Erythroblast (primary cell): Measurements from ENCODE around the gene FN3K.
"Not testable (repeated sequence)": the region's sequence is repeated elsewhere in the genome, so short reads cannot be mapped to it uniquely, and the experiment has no call there.

Experiments used
- DNase-seq, 2 experiments: peaks; one replicate each; lab custom pipeline; 2025; lab: John Stamatoyannopoulos, UW
- GATA1 ChIP-seq: IDR thresholded peaks from 2 replicates; pipeline ENCODE4 v1.6.1; 2011; ENCODE audit warnings: low read depth, mild to moderate bottlenecking, control low read depth, low read length, moderate library complexity
- POLR2A ChIP-seq: IDR thresholded peaks from 2 replicates; pipeline ENCODE4 v1.6.1; 2011; ENCODE audit warnings: mild to moderate bottlenecking, low read length

FN3K gene

GRCh38 chr17:82736511-82737185 lies 1.2 kb downstream of the FN3K start:
- TF ChIP-seq POLR2A (no peak), GATA1 (no peak)
- DNase-seq = no peak

GRCh38 chr17:82737967-82738877 lies 2.8 kb downstream of the FN3K start:
- peak; percentile 81 to 90 for DNase-seq
- TF ChIP-seq GATA1 = no peak
- TF ChIP-seq POLR2A = peak; percentile 36

GRCh38 chr17:82740906-82741759 lies 5.7 kb downstream of the FN3K start:
- no peak for TF ChIP-seq GATA1
- no peak for TF ChIP-seq POLR2A
- DNase-seq = peak; percentile 77 to 84

- TF ChIP-seq GATA1 = no peak
- TF ChIP-seq POLR2A = no peak
- no peak for DNase-seq
These were observed 8.2 kb downstream of the FN3K start for GRCh38 chr17:82743344-82744219.

- not testable (repeated sequence) for DNase-seq
These were observed 9.3 kb downstream of the FN3K start for GRCh38 chr17:82744736-82745135.

- TF ChIP-seq GATA1 (no peak), POLR2A (peak; percentile 1)
These were observed 10.1 kb downstream of the FN3K start for GRCh38 chr17:82745524-82745923.

GRCh38 chr17:82748756-82749155 lies 13.3 kb downstream of the FN3K start:
- DNase-seq = no peak
- TF ChIP-seq POLR2A (no peak), GATA1 (no peak)

More at GRCh38 chr17:82745524-82745923, 10.1 kb downstream of the FN3K start:
- no peak for DNase-seq

- TF ChIP-seq GATA1 (no peak), POLR2A (no peak)
- peak; percentile 37 to 57 for DNase-seq
These were observed 15.0 kb downstream of the FN3K start for GRCh38 chr17:82750241-82750908.

GRCh38 chr17:82751171-82751570 lies 15.8 kb downstream of the FN3K start:
- no peak for DNase-seq
- TF ChIP-seq POLR2A = peak; percentile 9
- no peak for TF ChIP-seq GATA1

GRCh38 chr17:82751571-82752370 lies 16.4 kb downstream of the FN3K start, which contains the start of gene TBCD:
Gene TBCD (plus strand): TSS chr17:82752065. CDS start chr17:82752194, 129 bp downstream.
- peak; percentile 92 to 96 for DNase-seq

GRCh38 chr17:82752371-82753200 lies 17.2 kb downstream of the FN3K start:
- DNase-seq = peak; percentile 73 to 77
- TF ChIP-seq GATA1 (no peak), POLR2A (no peak)

More at GRCh38 chr17:82751571-82752370, 16.4 kb downstream of the FN3K start, which contains the start of gene TBCD:
- TF ChIP-seq GATA1 = no peak
- TF ChIP-seq POLR2A = peak; percentile 43
